ENCODE measurements around the gene CTIF.

GRCh38 chr18:48672671-48673340 lies 134.0 kb downstream of the CTIF start:
- TF ChIP-seq CTCF (IDR thresholded peaks at IDR 0.05; ENCODE audit: low read depth, low read length) (no peak), EZH2phosphoT487 (IDR thresholded peaks at IDR 0.05; ENCODE audit: low read depth) (no peak)
